ENCODE data around the gene ASPN.

ASPN gene

DNA sequence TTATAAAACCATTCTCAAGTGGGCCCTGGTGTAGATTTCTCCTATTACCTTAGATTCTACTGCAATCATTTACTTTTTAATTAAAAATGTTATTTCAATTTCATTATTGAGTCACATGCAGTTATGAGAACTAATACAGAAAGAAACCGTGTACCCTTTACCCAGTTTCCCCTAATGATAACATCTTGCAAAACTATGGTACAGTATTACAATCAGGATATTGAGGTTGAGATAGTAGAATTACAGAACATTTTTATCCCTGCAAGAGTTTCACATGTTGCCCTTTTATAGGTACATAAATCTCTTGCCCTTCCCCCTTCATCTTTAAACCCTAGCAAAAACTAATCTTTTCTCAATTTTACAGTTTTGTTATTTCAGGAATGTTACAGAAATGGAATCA lies 47.0 kb downstream of the ASPN start:
- in situ Hi-C loops (cut with HindIII; ENCODE audit: low pct_ligation_motif_present, low sequenced_read_pairs), result no loop called here
- Histone ChIP-seq H3K27me3 (replicated peaks) (no peaks in the 10 kb centered on the region), H3K4me3 (ENCODE audit: low read depth, low read length) (no peak overlapping the region), H3K36me3 (replicated peaks) (no peaks in the 10 kb centered on the region), H3K27ac (no peak overlapping the region)
- TF ChIP-seq, protein P1, sequence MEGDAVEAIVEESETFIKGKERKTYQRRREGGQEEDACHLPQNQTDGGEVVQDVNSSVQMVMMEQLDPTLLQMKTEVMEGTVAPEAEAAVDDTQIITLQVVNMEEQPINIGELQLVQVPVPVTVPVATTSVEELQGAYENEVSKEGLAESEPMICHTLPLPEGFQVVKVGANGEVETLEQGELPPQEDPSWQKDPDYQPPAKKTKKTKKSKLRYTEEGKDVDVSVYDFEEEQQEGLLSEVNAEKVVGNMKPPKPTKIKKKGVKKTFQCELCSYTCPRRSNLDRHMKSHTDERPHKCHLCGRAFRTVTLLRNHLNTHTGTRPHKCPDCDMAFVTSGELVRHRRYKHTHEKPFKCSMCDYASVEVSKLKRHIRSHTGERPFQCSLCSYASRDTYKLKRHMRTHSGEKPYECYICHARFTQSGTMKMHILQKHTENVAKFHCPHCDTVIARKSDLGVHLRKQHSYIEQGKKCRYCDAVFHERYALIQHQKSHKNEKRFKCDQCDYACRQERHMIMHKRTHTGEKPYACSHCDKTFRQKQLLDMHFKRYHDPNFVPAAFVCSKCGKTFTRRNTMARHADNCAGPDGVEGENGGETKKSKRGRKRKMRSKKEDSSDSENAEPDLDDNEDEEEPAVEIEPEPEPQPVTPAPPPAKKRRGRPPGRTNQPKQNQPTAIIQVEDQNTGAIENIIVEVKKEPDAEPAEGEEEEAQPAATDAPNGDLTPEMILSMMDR (IDR thresholded peaks at IDR 0.05; ENCODE audit: low read depth, low read length, missing control alignments), result no peak
- no peak for DNase-seq

DNA sequence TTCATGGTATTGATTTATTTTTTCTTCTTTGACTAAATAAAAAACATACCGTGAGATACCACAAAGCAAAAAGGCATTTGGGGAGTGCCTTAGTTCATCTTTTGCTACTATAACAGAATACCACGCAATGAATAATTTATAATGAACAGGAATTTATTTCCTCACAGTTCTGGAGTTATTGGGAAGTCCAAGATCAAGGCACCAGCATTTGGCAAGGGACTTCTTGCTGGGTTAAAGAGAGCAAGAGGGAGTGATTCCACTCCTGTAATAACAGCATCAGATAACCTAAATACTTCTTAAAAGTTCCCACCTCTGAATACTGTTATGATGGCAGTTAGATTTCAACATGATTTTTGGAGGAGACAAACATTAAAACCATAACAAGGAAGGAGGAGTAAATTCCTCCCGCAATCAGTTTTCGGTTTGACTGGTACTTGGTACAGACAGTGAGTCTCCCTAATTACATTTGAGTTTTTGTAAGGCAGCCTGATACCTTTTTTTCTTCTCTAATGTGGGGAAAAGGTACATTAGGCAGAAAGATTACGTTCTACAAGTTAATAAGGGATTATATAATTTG lies 49.2 kb downstream of the ASPN start:
- in situ Hi-C loops (cut with HindIII; ENCODE audit: low pct_ligation_motif_present, low sequenced_read_pairs), result no loop called here
- Histone ChIP-seq H3K36me3 (replicated peaks) (no peaks in the 10 kb centered on the region), H3K4me3 (ENCODE audit: low read depth, low read length) (no peak overlapping the region), H3K27ac (no peak overlapping the region), H3K27me3 (replicated peaks) (no peaks in the 10 kb centered on the region)
- TF ChIP-seq, protein P1 (IDR thresholded peaks at IDR 0.05; ENCODE audit: low read depth, low read length, missing control alignments), result no peak
- DNase-seq, result no peak

DNA sequence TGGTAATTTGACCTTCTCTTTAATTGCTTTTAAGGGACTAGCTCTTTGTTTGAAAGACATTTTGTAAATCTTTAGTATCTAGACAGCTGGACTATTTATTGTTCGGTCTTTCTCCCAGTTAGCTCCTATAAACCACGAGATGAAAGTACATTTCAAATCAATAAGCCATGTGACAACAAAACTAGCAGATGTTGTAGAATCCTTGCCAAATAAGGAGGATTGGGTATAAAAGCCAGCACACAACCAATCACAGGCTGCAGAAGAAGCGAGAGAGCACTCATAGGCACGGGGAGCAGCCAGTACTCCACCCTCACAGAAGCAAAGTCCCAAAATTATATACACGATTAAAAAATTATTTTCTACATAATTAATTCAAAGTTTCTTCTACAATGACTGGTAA lies 50.0 kb downstream of the ASPN start:
- in situ Hi-C loops (cut with HindIII; ENCODE audit: low pct_ligation_motif_present, low sequenced_read_pairs), result no loop called here
- no peaks in the 10 kb centered on the region for H3K27me3 ChIP-seq (replicated peaks)
- DNase-seq, result no peak
- H3K4me3 ChIP-seq (ENCODE audit: low read depth, low read length), result no peak overlapping the region
- no peaks in the 10 kb centered on the region for H3K36me3 ChIP-seq (replicated peaks)
- TF ChIP-seq, protein P1 (IDR thresholded peaks at IDR 0.05; ENCODE audit: low read depth, low read length, missing control alignments), result no peak
- no peak overlapping the region for H3K27ac ChIP-seq

DNA sequence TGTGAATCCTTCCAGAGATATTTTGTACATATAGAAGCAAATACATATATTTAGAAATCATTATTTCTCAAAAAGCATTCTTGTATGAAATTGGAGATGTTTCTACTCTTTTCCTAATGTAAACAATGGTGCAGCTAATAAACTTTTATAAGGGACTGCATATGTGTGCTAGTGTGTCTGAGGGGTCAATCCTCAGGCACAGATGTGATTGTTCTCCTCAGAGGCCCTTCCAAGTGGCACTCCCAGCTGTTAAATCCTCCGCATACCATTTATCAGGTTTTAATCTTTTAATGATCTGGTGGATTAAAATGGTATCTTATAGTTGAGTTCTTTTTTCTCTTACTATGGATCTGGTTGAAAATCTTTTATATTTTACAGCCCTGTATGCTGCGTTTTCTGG lies 52.5 kb downstream of the ASPN start:
- H3K36me3 ChIP-seq (replicated peaks), result no peaks in the 10 kb centered on the region
- TF ChIP-seq, protein P1 (IDR thresholded peaks at IDR 0.05; ENCODE audit: low read depth, low read length, missing control alignments), result no peak
- no peak for DNase-seq
- H3K27me3 ChIP-seq (replicated peaks), result no peaks in the 10 kb centered on the region
- H3K4me3 ChIP-seq (ENCODE audit: low read depth, low read length), result no peak overlapping the region
- H3K27ac ChIP-seq, result no peak overlapping the region
- in situ Hi-C loops (cut with HindIII; ENCODE audit: low pct_ligation_motif_present, low sequenced_read_pairs), result no loop called here

DNA sequence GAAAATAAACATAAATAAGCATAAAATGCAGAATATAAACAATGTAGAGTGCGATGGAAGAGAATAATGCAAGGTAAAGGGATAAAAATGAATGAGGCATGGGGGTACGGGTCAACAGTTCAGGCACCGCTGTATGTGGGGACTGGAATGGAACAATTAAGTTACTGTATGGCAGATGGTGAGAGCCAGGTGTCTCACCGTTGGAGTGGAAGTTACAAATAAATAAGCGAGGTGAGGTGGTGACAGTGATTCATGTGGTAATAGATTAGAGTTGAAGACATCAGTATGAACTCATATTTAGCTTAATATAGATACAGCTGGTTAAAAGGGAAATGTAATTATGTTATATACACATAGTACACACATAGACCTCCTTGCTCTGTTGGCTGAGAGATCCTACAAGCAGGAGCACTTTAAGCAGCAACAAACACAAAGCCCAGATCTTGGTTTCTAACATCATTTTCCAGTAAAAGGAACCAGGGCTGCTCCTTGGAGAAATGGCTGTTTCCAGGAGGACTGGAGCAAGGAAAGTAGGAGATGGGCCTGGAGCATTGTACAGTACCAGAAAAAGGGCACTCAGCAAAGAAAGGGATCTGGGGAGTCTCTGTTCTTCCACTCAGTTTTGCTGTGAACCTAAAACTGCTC lies 55.7 kb downstream of the ASPN start:
- in situ Hi-C loops (cut with HindIII; ENCODE audit: low pct_ligation_motif_present, low sequenced_read_pairs), result no loop called here
- Histone ChIP-seq H3K36me3 (replicated peaks) (no peaks in the 10 kb centered on the region), H3K27me3 (replicated peaks) (no peaks in the 10 kb centered on the region), H3K27ac (no peak overlapping the region), H3K4me3 (ENCODE audit: low read depth, low read length) (no peak overlapping the region)
- no peak for DNase-seq
- TF ChIP-seq, protein P1 (IDR thresholded peaks at IDR 0.05; ENCODE audit: low read depth, low read length, missing control alignments), result no peak

DNA sequence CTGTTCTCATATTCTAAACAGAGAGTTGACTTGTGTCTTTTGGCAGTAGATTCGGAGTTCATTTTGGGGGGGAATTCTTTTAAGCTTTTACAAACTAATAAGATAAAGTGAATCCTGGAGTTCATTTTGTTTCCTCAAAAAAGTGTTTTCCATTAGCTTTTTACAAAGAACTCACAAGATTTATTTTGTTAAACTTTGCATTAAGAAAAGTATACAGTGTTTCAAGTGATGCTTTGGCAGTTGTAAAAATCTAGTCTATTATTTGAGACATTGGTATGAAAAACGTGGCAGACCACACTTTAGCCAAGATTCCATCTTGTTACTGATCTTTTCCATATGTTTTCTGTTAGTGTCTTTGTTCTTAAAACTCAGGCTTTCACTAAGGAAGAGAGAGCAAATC lies 56.8 kb downstream of the ASPN start:
- in situ Hi-C loops (cut with HindIII; ENCODE audit: low pct_ligation_motif_present, low sequenced_read_pairs), result no loop called here
- no peaks in the 10 kb centered on the region for H3K27me3 ChIP-seq (replicated peaks)
- H3K4me3 ChIP-seq (ENCODE audit: low read depth, low read length), result no peak overlapping the region
- no peak for DNase-seq
- no peak overlapping the region for H3K27ac ChIP-seq
- TF ChIP-seq, protein P1 (IDR thresholded peaks at IDR 0.05; ENCODE audit: low read depth, low read length, missing control alignments), result no peak
- H3K36me3 ChIP-seq (replicated peaks), result no peaks in the 10 kb centered on the region
